Stimulated activated CD4-positive, alpha-beta T cell treated with anti-CD3 and anti-CD28 coated beads, Interleukin-4, amount 100 ng/mL, for 1 hour (primary cell): ENCODE measurements around the gene RGS12.

Experiments
- DNase-seq: peaks from one replicate; pipeline ENCODE4 v3.0.0-alpha.2; 2020

Gene RGS12

DNA sequence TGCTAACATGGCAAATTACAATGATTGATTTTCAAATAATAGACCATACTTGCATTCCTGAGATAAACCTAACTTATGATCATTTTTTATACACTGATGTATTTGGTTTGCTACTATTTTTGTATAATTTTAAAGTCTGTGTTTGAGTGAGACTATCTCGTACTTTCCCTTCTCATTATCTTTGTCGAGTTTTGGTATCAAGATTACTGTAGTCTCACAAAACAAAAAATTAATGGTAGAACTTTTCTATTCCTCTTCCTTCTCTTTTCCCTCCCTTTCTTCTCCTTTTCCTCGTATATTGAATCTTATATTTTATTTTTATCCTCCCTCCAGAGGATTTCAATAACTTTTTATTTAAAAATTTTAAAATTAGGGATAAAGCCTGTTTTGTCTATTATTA lies 41.5 kb downstream of the RGS12 start:
- DNase-seq: no peak

- DNase-seq: no peak
Observed at GRCh38 chr4:3335385-3335784, 42.6 kb downstream of the RGS12 start.

GRCh38 chr4:3335982-3336381 lies 43.2 kb downstream of the RGS12 start:
- DNase-seq: no peak

DNA sequence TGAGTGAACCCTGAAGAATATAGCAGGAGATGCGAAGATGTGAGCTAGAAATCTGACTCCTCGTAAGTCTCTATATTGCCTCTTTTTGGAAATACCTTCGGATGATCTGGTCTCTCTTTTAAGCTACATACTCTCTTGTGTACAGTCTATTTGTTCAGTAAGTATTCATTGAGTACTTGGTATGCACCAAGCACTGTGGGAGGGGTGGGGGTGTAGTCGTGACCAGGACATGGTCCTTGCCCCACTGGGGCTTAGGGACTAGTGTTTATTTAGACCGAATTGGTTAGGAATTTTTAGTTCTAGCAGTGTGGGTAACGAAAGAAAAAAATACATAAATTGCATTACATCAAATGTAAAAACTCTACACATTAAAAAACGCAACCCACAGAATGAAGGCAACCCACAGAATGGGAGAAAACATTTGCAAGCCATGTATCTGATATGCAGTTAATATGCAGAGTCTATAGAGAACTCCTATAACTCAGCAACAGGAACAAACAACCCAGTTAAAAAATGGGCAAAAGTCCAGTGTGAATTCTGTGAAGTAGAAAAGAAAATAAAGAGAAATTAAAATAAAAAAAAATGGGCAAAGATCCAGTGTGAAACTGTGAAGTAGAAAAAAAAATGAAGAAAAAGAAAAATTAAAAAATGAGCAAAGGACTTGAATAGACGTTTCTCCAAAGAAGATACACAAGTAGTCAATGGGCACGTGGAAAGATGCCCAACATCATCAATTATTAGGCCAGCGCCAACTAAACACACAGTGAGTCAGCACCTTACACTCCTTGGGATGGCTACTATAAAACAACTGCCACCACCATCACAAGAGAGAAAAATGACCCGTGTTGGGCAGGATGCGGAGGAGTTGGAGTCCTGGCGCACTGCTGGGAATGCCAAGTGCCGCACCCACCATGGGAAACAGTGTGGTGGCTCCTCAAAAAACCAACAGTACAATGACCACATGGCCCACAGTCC lies 43.8 kb downstream of the RGS12 start:
- DNase-seq: no peak

- no peak for DNase-seq
Observed at GRCh38 chr4:3337357-3337732, 44.5 kb downstream of the RGS12 start.

GRCh38 chr4:3337811-3338210 lies 45.0 kb downstream of the RGS12 start:
- DNase-seq: no peak

DNA sequence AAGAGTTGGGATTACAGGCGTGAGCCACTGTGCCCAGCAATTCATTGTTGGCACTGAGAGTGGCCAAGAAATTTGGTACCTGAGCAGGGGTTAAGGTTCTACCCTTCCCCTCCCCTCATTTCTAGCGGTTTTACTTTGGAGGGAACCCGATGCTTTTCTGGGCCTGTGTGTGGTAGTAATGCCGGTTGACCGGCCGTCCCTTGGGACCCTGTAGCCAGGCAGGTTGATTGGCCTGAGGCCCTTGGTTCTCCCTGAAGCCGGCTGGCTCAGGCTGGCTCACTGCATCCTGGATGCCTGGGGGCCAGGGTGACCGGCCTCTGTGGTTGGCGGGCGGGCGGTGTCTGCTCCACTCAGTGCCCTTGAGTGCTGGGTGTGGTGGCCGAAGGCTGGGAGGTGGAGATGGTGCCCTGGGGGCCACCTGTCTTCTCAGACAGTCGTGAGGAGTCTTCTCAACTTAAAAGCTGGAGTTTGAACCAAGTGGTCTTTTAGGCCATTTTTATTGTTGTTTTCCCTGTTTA lies 45.6 kb downstream of the RGS12 start:
- no peak for DNase-seq

- no peak for DNase-seq
Observed at GRCh38 chr4:3338976-3339531, 46.2 kb downstream of the RGS12 start.

GRCh38 chr4:3339577-3339976 lies 46.8 kb downstream of the RGS12 start:
- DNase-seq: no peak

DNA sequence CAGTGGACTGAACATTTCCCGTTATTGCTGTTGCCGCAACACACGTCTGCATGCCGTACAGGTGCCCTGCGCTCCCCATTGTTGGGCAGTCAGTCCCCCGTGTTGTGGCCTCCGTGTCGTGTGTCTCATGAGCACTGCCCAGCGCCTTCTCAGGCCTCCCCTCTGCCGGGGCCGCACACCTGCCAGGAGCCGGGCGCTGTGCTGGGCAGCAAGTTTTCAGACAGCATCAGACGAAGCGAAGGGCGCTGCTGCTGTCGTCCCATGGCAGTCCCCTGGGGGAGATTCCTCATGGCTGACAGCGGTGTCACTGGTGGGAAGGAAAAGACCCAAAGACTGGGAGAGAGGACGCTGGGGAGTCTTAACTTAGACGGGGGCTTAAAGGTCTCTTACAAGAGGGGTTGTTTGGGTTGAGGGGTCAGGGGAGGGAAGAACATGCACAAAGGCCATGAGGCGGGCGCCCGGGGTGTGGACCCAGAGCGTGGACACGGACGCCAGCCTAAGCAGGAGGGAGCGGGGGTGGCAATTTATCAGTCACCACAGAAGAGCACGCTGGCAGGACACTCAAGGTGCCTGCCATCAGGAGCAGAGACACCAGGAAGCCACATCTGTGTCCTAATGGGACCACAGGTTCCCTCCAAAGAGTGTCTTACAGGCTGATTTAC lies 47.3 kb downstream of the RGS12 start:
- no peak for DNase-seq

- DNase-seq: no peak
Observed at GRCh38 chr4:3340700-3341083, 47.9 kb downstream of the RGS12 start.

GRCh38 chr4:3341760-3342159 lies 48.9 kb downstream of the RGS12 start:
- DNase-seq: no peak

- DNase-seq: no peak
Observed at GRCh38 chr4:3342182-3342854, 49.5 kb downstream of the RGS12 start.
